Dendritic cell treated with granulocyte-macrophage colony-stimulating factor and Interleukin-4, amounts not matched to agents 40 ng/mL and 50 ng/mL, for 4 days (primary cell): ENCODE results near the gene SGO2.

Source experiments
- H3K27ac Mint-ChIP-seq: one replicate; pipeline ENCODE4 v1.8.0; 2022; ENCODE audit warnings: mild to moderate bottlenecking, mixed read lengths
- H3K27me3 Mint-ChIP-seq: one replicate; pipeline ENCODE4 v1.8.0; 2022; ENCODE audit warnings: mild to moderate bottlenecking, mixed read lengths
- H3K36me3 Mint-ChIP-seq: one replicate; pipeline ENCODE4 v1.8.0; 2022; ENCODE audit warnings: low read depth, mixed read lengths
- H3K4me1 Mint-ChIP-seq: one replicate; pipeline ENCODE4 v1.8.0; 2022; ENCODE audit warnings: low read depth, mixed read lengths
- H3K4me3 Mint-ChIP-seq: one replicate; pipeline ENCODE4 v1.8.0; 2022; ENCODE audit warnings: mild to moderate bottlenecking, moderate library complexity, mixed read lengths
- H3K9me3 Mint-ChIP-seq: one replicate; pipeline ENCODE4 v1.8.0; 2022; ENCODE audit warnings: mixed read lengths
- intact Hi-C: fragments of 100-400 bp; cut with micrococcal nuclease; formaldehyde crosslinking; loops from one replicate; pipeline ENCODE4 v1.15.0; 2022

SGO2 gene

DNA sequence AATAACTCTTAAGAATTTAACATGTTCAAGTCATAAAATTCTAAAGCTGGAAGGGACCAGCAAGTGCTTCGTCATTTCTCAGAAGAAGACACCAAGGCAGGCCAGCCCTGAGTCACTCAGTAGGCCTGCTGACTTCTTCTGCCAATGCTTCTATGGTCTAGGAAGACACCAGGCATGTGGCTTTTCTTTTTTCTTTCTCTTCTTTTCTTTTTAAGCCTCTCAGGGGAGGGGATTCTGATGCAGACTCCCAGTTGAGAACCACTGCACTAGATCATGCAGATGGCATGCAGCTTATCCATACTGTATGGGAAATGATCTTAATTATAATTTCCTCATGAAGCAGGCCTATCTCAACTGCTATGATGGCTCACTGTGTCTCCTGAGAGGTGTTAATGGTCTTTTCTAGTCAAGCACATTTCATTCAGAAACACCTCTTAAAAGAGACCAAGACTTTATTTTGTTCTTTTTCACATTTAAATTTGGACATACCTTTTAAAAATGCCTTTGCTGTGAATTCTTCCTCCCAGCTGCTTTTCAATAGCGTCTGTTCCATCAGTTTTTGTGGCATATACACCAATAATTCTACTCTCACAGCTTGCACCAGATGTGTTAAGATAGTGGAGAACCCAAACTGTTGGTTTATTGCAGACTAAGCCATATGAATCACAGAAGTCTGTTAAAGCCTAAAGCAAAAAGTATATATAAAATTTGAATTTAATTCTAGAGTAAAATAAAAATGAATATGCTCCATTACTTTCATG lies 27.4 kb upstream of the SGO2 start:
- Mint-ChIP-seq H3K4me1 (no peaks in the 10 kb centered on the region), H3K36me3 (peaks cover 76% of the 10 kb centered on the region), H3K9me3 (no peaks in the 10 kb centered on the region), H3K4me3 (no peak overlapping the region), H3K27ac (no peak overlapping the region), H3K27me3 (no peaks in the 10 kb centered on the region)
- intact Hi-C loops = no loop called here

GRCh38 chr2:200502196-200502595 lies 23.8 kb upstream of the SGO2 start:
- H3K27me3 Mint-ChIP-seq = no peaks in the 10 kb centered on the region
- H3K9me3 Mint-ChIP-seq = no peaks in the 10 kb centered on the region
- H3K36me3 Mint-ChIP-seq = peaks cover 64% of the 10 kb centered on the region
- intact Hi-C loops = no loop called here
- H3K27ac Mint-ChIP-seq = no peak overlapping the region
- peaks cover 10% of the 10 kb centered on the region for H3K4me1 Mint-ChIP-seq
- no peak overlapping the region for H3K4me3 Mint-ChIP-seq

GRCh38 chr2:200506679-200507078 lies 19.3 kb upstream of the SGO2 start:
- intact Hi-C loops = no loop called here
- Mint-ChIP-seq H3K9me3 (no peaks in the 10 kb centered on the region), H3K4me1 (peaks cover 19% of the 10 kb centered on the region), H3K27me3 (no peaks in the 10 kb centered on the region), H3K27ac (no peak overlapping the region), H3K4me3 (no peak overlapping the region), H3K36me3 (peaks cover 46% of the 10 kb centered on the region)

- H3K4me1 Mint-ChIP-seq = peaks cover 19% of the 10 kb centered on the region
Measured at GRCh38 chr2:200507179-200507578, 18.8 kb upstream of the SGO2 start.

DNA sequence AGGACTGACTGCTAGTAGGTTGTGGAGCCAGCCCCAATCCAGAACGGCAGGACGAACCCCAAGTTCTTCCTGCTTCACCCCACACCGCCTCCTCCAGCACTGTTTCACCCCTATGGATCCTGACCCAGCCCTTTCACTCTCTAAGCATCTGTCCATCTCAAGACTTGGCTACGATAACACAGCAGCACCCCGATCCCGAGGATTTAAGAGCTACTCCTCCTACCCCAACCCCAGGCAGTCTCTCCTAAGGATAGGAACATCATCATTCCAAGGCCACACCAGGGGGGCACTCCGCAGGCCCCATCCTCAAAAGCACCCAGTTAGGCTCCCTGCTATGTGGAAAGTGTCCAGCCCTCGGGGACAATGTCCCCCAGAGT lies 16.8 kb upstream of the SGO2 start:
- H3K4me1 Mint-ChIP-seq = peaks cover 19% of the 10 kb centered on the region
- no peaks in the 10 kb centered on the region for H3K9me3 Mint-ChIP-seq
- intact Hi-C loops = no loop called here
- H3K36me3 Mint-ChIP-seq = peaks cover 24% of the 10 kb centered on the region
- no peaks in the 10 kb centered on the region for H3K27me3 Mint-ChIP-seq
- H3K27ac Mint-ChIP-seq = peak overlapping the region; percentile 81
- H3K4me3 Mint-ChIP-seq = peak overlapping the region; percentile 88

More at GRCh38 chr2:200507179-200507578, 18.8 kb upstream of the SGO2 start:
- H3K27me3 Mint-ChIP-seq = no peaks in the 10 kb centered on the region
- H3K4me3 Mint-ChIP-seq = no peak overlapping the region
- peaks cover 42% of the 10 kb centered on the region for H3K36me3 Mint-ChIP-seq
- no peak overlapping the region for H3K27ac Mint-ChIP-seq
- no peaks in the 10 kb centered on the region for H3K9me3 Mint-ChIP-seq
- intact Hi-C loops = no loop called here

- Mint-ChIP-seq H3K36me3 (peaks cover 18% of the 10 kb centered on the region), H3K4me1 (peaks cover 19% of the 10 kb centered on the region), H3K27ac (peak within 1 kb of the TSS; percentile 81), H3K27me3 (no peaks in the 10 kb centered on the region), H3K9me3 (no peaks in the 10 kb centered on the region), H3K4me3 (peak within 1 kb of the TSS; percentile 88)
- intact Hi-C loops = loop anchor here (1.0 to 5.0 kb wide), 2 partner anchors 16 to 302 kb away; partner anchors contain the start of genes BZW1 and SGO2
Measured at GRCh38 chr2:200509612-200510433, 16.2 kb upstream of the SGO2 start, which contains the start of gene KCTD18. TSS of gene KCTD18 (minus strand) at chr2:200510068. CDS start at chr2:200507016, 3,052 bp downstream.

- Mint-ChIP-seq H3K4me3 (no peak overlapping the region), H3K27ac (no peak overlapping the region), H3K4me1 (no peaks in the 10 kb centered on the region), H3K36me3 (no peaks in the 10 kb centered on the region), H3K27me3 (no peaks in the 10 kb centered on the region), H3K9me3 (peaks cover 8% of the 10 kb centered on the region)
- intact Hi-C loops = no loop called here
Measured at GRCh38 chr2:200515155-200515554, 10.9 kb upstream of the SGO2 start.

DNA sequence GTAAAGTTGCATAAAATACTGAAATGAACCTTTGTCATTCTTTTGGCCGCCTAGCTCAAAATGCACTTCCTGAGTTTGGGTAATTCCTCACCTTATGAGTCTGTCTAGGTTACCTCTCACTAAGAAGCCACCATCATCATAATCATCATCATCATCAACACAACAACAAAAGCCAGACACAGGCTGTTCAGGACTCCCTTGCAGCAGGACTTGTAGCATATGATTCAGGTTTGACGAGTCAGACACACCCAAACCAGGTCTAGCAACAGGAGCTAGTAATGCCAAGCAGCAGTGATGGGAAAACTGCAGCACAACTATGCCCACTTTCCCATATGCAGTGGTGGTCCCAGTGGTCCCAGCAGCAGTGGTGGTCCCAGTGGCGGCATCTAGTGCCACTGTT lies 2.8 kb upstream of the SGO2 start:
- intact Hi-C loops = no loop called here
- peaks cover 12% of the 10 kb centered on the region for H3K4me1 Mint-ChIP-seq
- H3K27me3 Mint-ChIP-seq = peaks cover 5% of the 10 kb centered on the region
- no peaks in the 10 kb centered on the region for H3K9me3 Mint-ChIP-seq
- no peak overlapping the region for H3K27ac Mint-ChIP-seq
- H3K4me3 Mint-ChIP-seq = no peak overlapping the region
- H3K36me3 Mint-ChIP-seq = peaks cover 4% of the 10 kb centered on the region

GRCh38 chr2:200523604-200524003 lies 2.4 kb upstream of the SGO2 start:
- intact Hi-C loops = no loop called here
- peaks cover 5% of the 10 kb centered on the region for H3K27me3 Mint-ChIP-seq
- peaks cover 17% of the 10 kb centered on the region for H3K4me1 Mint-ChIP-seq
- no peak overlapping the region for H3K27ac Mint-ChIP-seq
- peaks cover 4% of the 10 kb centered on the region for H3K36me3 Mint-ChIP-seq
- H3K9me3 Mint-ChIP-seq = no peaks in the 10 kb centered on the region
- no peak overlapping the region for H3K4me3 Mint-ChIP-seq

GRCh38 chr2:200525066-200525465 lies 941 bp upstream of the SGO2 start:
- intact Hi-C loops = no loop called here
- Mint-ChIP-seq H3K27me3 (peaks cover 5% of the 10 kb centered on the region), H3K9me3 (no peaks in the 10 kb centered on the region), H3K27ac (no peak overlapping the region), H3K36me3 (peaks cover 4% of the 10 kb centered on the region), H3K4me1 (peaks cover 17% of the 10 kb centered on the region), H3K4me3 (no peak overlapping the region)

GRCh38 chr2:200525551-200525881 lies 491 bp upstream of the SGO2 start:
- intact Hi-C loops = no loop called here
- no peaks in the 10 kb centered on the region for H3K9me3 Mint-ChIP-seq
- peaks cover 4% of the 10 kb centered on the region for H3K36me3 Mint-ChIP-seq
- H3K27me3 Mint-ChIP-seq = peaks cover 5% of the 10 kb centered on the region
- peak overlapping the region; percentile 82 for H3K27ac Mint-ChIP-seq
- peak overlapping the region; percentile 86 for H3K4me3 Mint-ChIP-seq
- H3K4me1 Mint-ChIP-seq = peaks cover 17% of the 10 kb centered on the region

- H3K4me1 Mint-ChIP-seq = peaks cover 17% of the 10 kb centered on the region
- H3K27me3 Mint-ChIP-seq = peaks cover 2% of the 10 kb centered on the region
- H3K9me3 Mint-ChIP-seq = no peaks in the 10 kb centered on the region
- H3K27ac Mint-ChIP-seq = no peak overlapping the region
- peaks cover 4% of the 10 kb centered on the region for H3K36me3 Mint-ChIP-seq
- intact Hi-C loops = no loop called here
- no peak overlapping the region for H3K4me3 Mint-ChIP-seq
Measured at GRCh38 chr2:200528228-200528627, 2.2 kb downstream of the SGO2 start.

DNA sequence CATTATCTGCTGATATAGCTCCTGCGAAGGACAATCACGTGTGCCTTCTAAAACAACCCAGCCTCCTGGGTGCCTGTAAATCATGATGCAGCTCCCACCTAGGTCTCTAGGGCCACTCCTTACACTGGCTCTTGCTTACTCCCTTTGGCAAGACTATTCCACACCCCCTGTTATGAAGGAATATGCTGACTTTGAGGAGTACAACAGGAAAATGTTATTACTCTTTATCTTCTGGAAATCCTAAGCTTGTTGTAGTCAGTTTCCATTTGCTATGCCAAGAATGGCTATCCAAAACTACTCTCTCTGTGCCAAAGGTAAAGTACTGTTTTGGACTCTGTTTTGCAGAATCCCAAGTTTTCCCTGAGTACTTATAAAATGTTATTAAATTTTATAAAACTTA lies 7.7 kb downstream of the SGO2 start:
- no peaks in the 10 kb centered on the region for H3K9me3 Mint-ChIP-seq
- no peaks in the 10 kb centered on the region for H3K4me1 Mint-ChIP-seq
- no peak overlapping the region for H3K27ac Mint-ChIP-seq
- no peak overlapping the region for H3K4me3 Mint-ChIP-seq
- H3K27me3 Mint-ChIP-seq = no peaks in the 10 kb centered on the region
- peaks cover 6% of the 10 kb centered on the region for H3K36me3 Mint-ChIP-seq
- intact Hi-C loops = no loop called here

- H3K4me1 Mint-ChIP-seq = no peaks in the 10 kb centered on the region
Measured at GRCh38 chr2:200534572-200534971, 8.6 kb downstream of the SGO2 start.

More at GRCh38 chr2:200534572-200534971, 8.6 kb downstream of the SGO2 start:
- H3K9me3 Mint-ChIP-seq = no peaks in the 10 kb centered on the region
- H3K36me3 Mint-ChIP-seq = peaks cover 9% of the 10 kb centered on the region
- H3K27me3 Mint-ChIP-seq = no peaks in the 10 kb centered on the region
- H3K4me3 Mint-ChIP-seq = no peak overlapping the region
- H3K27ac Mint-ChIP-seq = no peak overlapping the region
- intact Hi-C loops = no loop called here
